CD4-positive, alpha-beta T cell treated with Interleukin-15 for 4 hours (primary cell): ENCODE data around the gene SCNN1B.

Experiments used
- DNase-seq: peaks from one replicate; pipeline ENCODE4 v3.0.0-alpha.2; 2020; ENCODE audit warnings: low spot score

SCNN1B gene

GRCh38 chr16:23407436-23408127 lies 105.5 kb downstream of the SCNN1B start:
- no peak for DNase-seq

- no peak for DNase-seq
Measured at GRCh38 chr16:23408242-23408822, 106.2 kb downstream of the SCNN1B start.

DNA sequence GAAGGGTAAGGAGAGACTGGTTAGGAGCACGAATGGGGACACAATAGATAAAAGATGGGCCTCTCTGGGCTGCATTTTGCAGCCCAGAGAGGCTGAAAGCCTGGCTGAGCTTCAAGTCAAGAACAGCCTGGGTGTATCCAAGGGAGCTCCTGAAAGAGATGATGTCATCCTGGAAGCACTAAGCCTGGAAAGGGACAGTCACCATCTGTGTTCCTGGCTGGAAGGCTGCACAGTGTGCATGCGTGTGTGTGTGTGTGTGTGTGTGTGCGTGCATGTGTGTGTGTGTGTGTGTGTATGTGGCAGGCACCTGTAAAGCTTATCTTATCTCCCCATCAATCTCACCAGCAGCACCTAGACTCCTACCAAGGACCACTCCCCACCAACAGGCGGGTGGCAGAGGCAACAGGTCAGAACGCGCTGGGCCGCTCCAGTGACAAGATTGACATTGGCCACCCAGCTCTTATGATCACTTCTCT lies 106.8 kb downstream of the SCNN1B start:
- DNase-seq: no peak

GRCh38 chr16:23409522-23409921 lies 107.4 kb downstream of the SCNN1B start:
- DNase-seq: no peak

- no peak for DNase-seq
Measured at GRCh38 chr16:23410176-23410575, 108.1 kb downstream of the SCNN1B start.

- no peak for DNase-seq
Measured at GRCh38 chr16:23414731-23415130, 112.6 kb downstream of the SCNN1B start.

DNA sequence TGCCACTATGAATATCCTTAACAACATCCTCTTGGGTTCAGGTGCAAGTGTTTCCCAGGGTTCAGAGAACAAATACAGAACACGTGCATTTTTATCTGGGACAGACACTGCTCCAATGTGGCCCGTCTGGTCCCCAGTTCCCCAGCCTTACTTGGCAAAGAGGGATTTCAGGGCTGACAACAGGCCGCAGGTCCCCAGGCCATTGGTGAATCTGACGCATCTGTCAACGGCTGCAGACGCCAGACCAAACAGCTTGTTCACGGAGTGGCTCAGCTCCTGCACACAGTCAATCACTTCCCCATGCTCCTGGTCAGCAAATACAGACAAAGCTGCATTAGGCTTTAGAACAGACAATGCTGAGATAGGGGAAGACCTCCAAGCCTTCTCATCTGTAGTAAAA lies 114.7 kb downstream of the SCNN1B start:
- DNase-seq: no peak

DNA sequence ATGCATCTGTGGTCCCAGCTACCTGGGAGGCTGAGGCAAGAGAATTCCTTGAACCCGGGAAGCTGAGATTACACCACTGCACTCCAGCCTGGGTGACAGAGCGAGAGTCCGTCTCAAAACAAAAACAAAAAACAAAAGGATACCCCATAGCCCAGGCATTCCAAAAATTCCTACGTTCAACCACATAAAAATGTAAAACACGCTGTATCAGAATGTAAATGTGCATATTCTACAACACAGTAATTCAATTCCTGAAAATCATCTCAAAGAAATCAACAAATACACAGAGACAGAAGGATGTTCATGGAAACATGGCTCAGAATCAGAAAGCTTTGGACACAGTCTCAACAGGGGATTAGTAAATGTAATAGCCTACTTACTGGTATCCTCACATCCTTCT lies 117.9 kb downstream of the SCNN1B start:
- DNase-seq: no peak

DNA sequence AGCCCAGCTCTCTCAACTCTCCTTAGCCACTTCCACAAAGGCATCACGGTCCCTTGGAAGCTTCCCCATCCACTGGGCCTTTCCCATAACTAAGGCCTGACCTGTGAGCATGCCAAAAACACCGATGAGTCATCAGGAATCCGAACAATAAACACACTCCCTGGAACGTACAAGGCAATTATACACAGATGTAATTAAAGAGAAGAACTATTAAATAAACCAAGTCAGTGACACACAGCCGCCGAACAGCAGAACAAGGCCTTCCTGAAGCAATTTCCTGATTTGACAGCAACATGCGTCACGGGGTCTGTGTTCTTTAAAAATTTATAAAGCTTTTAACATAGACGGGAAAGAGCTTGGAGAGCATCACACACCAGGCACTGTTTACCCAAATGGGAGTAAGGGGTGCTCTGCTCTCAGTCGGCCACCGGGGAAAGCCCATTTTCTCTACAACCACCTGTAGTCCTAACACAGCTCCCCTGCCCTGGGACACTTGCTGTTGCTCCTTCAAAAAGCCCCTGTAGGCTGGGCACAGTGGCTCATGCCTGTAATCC lies 121.5 kb downstream of the SCNN1B start:
- DNase-seq: no peak

GRCh38 chr16:23424292-23424958 lies 122.3 kb downstream of the SCNN1B start:
- DNase-seq: no peak

GRCh38 chr16:23428351-23428750 lies 126.2 kb downstream of the SCNN1B start:
- DNase-seq: no peak
